GM23338 (cell line): ENCODE data around the gene SLC51A. TPM values are rescaled to one million over a fixed set of nuclear protein-coding genes. Genes with fewer than 3 reads are reported as not detected.

Experiments
- ATAC-seq: fragments of 200-7000 bp; cut with Tn5 transposase; 3 replicates; pipeline ENCODE4 v1.9.1; 2020
- DNase-seq: peaks from one replicate; pipeline ENCODE4 v3.0.0-alpha.2; 2015; ENCODE audit warnings: low spot score
- H2AFZ ChIP-seq: fragments of 200-600 bp; sonication (generic); 2 replicates; pipeline ENCODE4 v1.8.0; 2016; ENCODE audit warnings: antibody characterized with exemption, mild to moderate bottlenecking, moderate library complexity
- H3F3A ChIP-seq: fragments of 200-600 bp; sonication (generic); replicated peaks from 2 replicates; pipeline ENCODE4 v1.8.0; 2017; ENCODE audit warnings: antibody characterized with exemption, mixed run types, low read depth
- H3K27ac ChIP-seq: fragments of 200-600 bp; sonication (generic); 2 replicates; pipeline ENCODE4 v1.6.1; 2016; ENCODE audit warnings: low read depth
- H3K27me3 ChIP-seq: fragments of 200-600 bp; sonication (generic); 2 replicates; pipeline ENCODE4 v1.8.0; 2016; ENCODE audit warnings: mild to moderate bottlenecking, mixed run types, moderate library complexity; ENCODE audit not compliant: insufficient read depth
- H3K36me3 ChIP-seq: fragments of 200-600 bp; sonication (generic); 2 replicates; pipeline ENCODE4 v1.8.0; 2016; ENCODE audit warnings: mild to moderate bottlenecking; ENCODE audit not compliant: insufficient read depth
- H3K4me1 ChIP-seq: fragments of 200-600 bp; sonication (generic); 2 replicates; pipeline ENCODE4 v1.8.0; 2016; ENCODE audit warnings: mild to moderate bottlenecking, moderate library complexity; ENCODE audit not compliant: insufficient read depth
- H3K4me2 ChIP-seq: fragments of 200-600 bp; sonication (generic); 2 replicates; pipeline ENCODE4 v1.7.1; 2017; ENCODE audit warnings: mixed run types
- H3K4me3 ChIP-seq: fragments of 200-600 bp; sonication (generic); 2 replicates; pipeline ENCODE4 v1.6.1; 2016; ENCODE audit warnings: mixed run types
- H3K79me2 ChIP-seq: fragments of 200-600 bp; sonication (generic); replicated peaks from 2 replicates; pipeline ENCODE4 v1.8.0; 2017; ENCODE audit warnings: mild to moderate bottlenecking; ENCODE audit not compliant: insufficient read depth
- H3K9me2 ChIP-seq: fragments of 200-600 bp; sonication (generic); 2 replicates; pipeline ENCODE4 v1.8.0; 2017; ENCODE audit not compliant: insufficient read depth
- H4K20me1 ChIP-seq: fragments of 200-600 bp; sonication (generic); replicated peaks from 2 replicates; pipeline ENCODE4 v1.8.0; 2017; ENCODE audit warnings: mild to moderate bottlenecking; ENCODE audit not compliant: insufficient read depth
- H3K27ac Mint-ChIP-seq: 2 replicates; pipeline ENCODE4 v1.8.0; 2020; ENCODE audit warnings: inconsistent platforms, mild to moderate bottlenecking, moderate library complexity, mixed read lengths
- H3K27me3 Mint-ChIP-seq: 3 replicates; pipeline ENCODE4 v1.8.0; 2022; ENCODE audit warnings: low read depth, mild to moderate bottlenecking, moderate library complexity, mixed read lengths, inconsistent platforms; ENCODE audit not compliant: insufficient read depth, poor library complexity
- H3K36me3 Mint-ChIP-seq: 3 replicates; pipeline ENCODE4 v1.8.0; 2021; ENCODE audit warnings: low read depth, mild to moderate bottlenecking, inconsistent platforms, moderate library complexity, mixed read lengths
- H3K4me1 Mint-ChIP-seq: 3 replicates; pipeline ENCODE4 v1.8.0; 2020; ENCODE audit warnings: mild to moderate bottlenecking, inconsistent platforms, mixed read lengths
- H3K4me3 Mint-ChIP-seq: 3 replicates; pipeline ENCODE4 v1.8.0; 2021; ENCODE audit warnings: moderate library complexity, mild to moderate bottlenecking, inconsistent platforms, mixed read lengths
- H3K9me3 Mint-ChIP-seq: 3 replicates; pipeline ENCODE4 v1.8.0; 2020; ENCODE audit warnings: moderate library complexity, mild to moderate bottlenecking, inconsistent platforms, mixed read lengths
- CREB1 ChIP-seq: fragments of 250-450 bp; sonication (Bioruptor Pico); IDR thresholded peaks from 2 replicates; pipeline ENCODE4 v1.5.0; 2020; ENCODE audit warnings: low read depth, mild to moderate bottlenecking, moderate library complexity
- EZH2 ChIP-seq: fragments of 200-600 bp; sonication (generic); IDR thresholded peaks from one replicate; pipeline ENCODE4 v1.8.0; 2017; ENCODE audit warnings: antibody characterized with exemption, mild to moderate bottlenecking, low read depth; ENCODE audit not compliant: unreplicated experiment
- EZH2phosphoT487 ChIP-seq: fragments of 200-600 bp; sonication (generic); IDR thresholded peaks from one replicate; pipeline ENCODE4 v1.8.1; 2018; ENCODE audit warnings: antibody characterized with exemption; ENCODE audit not compliant: unreplicated experiment
- JUNB ChIP-seq: IDR thresholded peaks from one replicate; pipeline ENCODE4 v1.6.1; 2016; ENCODE audit warnings: antibody characterized with exemption; ENCODE audit not compliant: unreplicated experiment
- NANOG ChIP-seq: IDR thresholded peaks from 2 replicates; pipeline ENCODE4 v1.6.1; 2016; ENCODE audit warnings: antibody characterized with exemption, borderline replicate concordance
- POLR2AphosphoS5 ChIP-seq: IDR thresholded peaks from 2 replicates; pipeline ENCODE4 v1.6.1; 2016; ENCODE audit warnings: antibody characterized with exemption, low read depth
- STAT1 ChIP-seq: IDR thresholded peaks from one replicate; pipeline ENCODE4 v1.6.1; 2016; ENCODE audit warnings: antibody characterized with exemption; ENCODE audit not compliant: unreplicated experiment
- ZNF114 ChIP-seq: fragments of 250-450 bp; sonication (Bioruptor Pico); IDR thresholded peaks from 2 replicates; pipeline ENCODE4 v1.5.0; 2020; ENCODE audit warnings: mild to moderate bottlenecking, moderate library complexity
- ZNF331 ChIP-seq: fragments of 250-450 bp; sonication (Bioruptor Pico); IDR thresholded peaks from 2 replicates; pipeline ENCODE4 v1.5.0; 2020; ENCODE audit warnings: low read depth, mild to moderate bottlenecking, moderate library complexity
- polyA plus RNA-seq: library from polyadenylated mRNA; unstranded; fragments of >200 nt; fragmentation: Nextera tagmentation; extraction: Ambion mirVana; gene quantifications from 2 replicates; pipeline ENCODE4 v1.2.1, GENCODE V29; 2016
- total RNA-seq: library from RNA; depleted of rRNA; stranded (reverse); fragments of >200 nt; shearing (Covaris generic); gene quantifications from 2 replicates; pipeline ENCODE4 v1.2.3, GENCODE V29; 2014
- TF ChIP-seq, protein P1 (sequence below): IDR thresholded peaks from one replicate; pipeline ENCODE4 v1.6.1; 2018; ENCODE audit warnings: antibody characterized with exemption; ENCODE audit not compliant: unreplicated experiment
- TF ChIP-seq, protein P2 (sequence below): fragments of 250-450 bp; sonication (Bioruptor Pico); IDR thresholded peaks from 2 replicates; pipeline ENCODE4 v1.5.0; 2020; ENCODE audit warnings: mild to moderate bottlenecking, moderate library complexity
- TF ChIP-seq, protein P3 (sequence below): IDR thresholded peaks from 2 replicates; pipeline ENCODE4 v1.6.1; 2016; ENCODE audit warnings: antibody characterized with exemption
- TF ChIP-seq, protein P4 (sequence below), 2 experiments: fragments of 200-600 bp in 1 of 2; sonication (generic) in 1 of 2; conservative IDR thresholded peaks; 2 replicates each; pipeline versions ENCODE4 v1.5.1 to v1.6.1; 2016 to 2017; ENCODE audit warnings: antibody characterized with exemption in 2 of 2, low read depth in 2 of 2, mild to moderate bottlenecking in 2 of 2, moderate library complexity in 1 of 2

The SLC51A gene
- total and polyA plus RNA-seq, 2 experiments from 2014 or later = 4.0 to 6.7 TPM

DNA sequence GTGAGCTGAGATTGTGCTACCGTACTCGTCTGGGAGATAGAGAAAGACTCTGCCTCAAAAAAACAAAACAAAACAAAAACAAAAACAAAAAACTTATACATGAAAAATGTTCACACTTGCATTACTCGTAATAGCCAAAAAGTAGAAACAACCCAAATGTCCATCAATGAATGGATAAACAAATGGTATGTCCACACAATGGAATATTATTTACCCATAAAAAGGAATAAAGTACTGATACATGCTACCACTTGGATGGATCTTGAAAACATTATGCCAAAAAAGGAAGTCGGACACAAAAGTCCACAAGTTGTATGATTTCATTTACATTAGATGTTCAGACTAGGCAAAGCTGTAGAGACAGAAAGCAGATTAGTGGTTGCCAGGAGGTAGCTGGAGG, 44.5 kb downstream of the SLC51A start:
- Histone ChIP-seq H3K27me3 (no peaks in the 10 kb centered on the region), H3F3A (no peaks in the 10 kb centered on the region), H4K20me1 (no peaks in the 10 kb centered on the region), H3K79me2 (peaks cover 10% of the 10 kb centered on the region), H3K4me1 (peaks cover 16% of the 10 kb centered on the region), H3K4me2 (no peak overlapping the region), H3K36me3 (peaks cover 5% of the 10 kb centered on the region; the same call in 1 of the 2 replicates), H3K4me3 (no peak overlapping the region), H3K27ac (no peak overlapping the region), H2AFZ (no peak overlapping the region), H3K9me2 (no peaks in the 10 kb centered on the region)
- DNase-seq (no peak), ATAC-seq (no peak)
- Mint-ChIP-seq H3K4me1 (peaks cover 19% of the 10 kb centered on the region), H3K36me3 (peaks cover 16% of the 10 kb centered on the region), H3K27me3 (peaks cover 3% of the 10 kb centered on the region), H3K4me3 (no peak overlapping the region), H3K27ac (no peak overlapping the region), H3K9me3 (no peaks in the 10 kb centered on the region)
- TF ChIP-seq, protein P1, sequence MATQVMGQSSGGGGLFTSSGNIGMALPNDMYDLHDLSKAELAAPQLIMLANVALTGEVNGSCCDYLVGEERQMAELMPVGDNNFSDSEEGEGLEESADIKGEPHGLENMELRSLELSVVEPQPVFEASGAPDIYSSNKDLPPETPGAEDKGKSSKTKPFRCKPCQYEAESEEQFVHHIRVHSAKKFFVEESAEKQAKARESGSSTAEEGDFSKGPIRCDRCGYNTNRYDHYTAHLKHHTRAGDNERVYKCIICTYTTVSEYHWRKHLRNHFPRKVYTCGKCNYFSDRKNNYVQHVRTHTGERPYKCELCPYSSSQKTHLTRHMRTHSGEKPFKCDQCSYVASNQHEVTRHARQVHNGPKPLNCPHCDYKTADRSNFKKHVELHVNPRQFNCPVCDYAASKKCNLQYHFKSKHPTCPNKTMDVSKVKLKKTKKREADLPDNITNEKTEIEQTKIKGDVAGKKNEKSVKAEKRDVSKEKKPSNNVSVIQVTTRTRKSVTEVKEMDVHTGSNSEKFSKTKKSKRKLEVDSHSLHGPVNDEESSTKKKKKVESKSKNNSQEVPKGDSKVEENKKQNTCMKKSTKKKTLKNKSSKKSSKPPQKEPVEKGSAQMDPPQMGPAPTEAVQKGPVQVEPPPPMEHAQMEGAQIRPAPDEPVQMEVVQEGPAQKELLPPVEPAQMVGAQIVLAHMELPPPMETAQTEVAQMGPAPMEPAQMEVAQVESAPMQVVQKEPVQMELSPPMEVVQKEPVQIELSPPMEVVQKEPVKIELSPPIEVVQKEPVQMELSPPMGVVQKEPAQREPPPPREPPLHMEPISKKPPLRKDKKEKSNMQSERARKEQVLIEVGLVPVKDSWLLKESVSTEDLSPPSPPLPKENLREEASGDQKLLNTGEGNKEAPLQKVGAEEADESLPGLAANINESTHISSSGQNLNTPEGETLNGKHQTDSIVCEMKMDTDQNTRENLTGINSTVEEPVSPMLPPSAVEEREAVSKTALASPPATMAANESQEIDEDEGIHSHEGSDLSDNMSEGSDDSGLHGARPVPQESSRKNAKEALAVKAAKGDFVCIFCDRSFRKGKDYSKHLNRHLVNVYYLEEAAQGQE = no peak
- TF ChIP-seq JUNB = no peak
- no peak for TF ChIP-seq EZH2
- no peak for TF ChIP-seq ZNF114 (CRISPR knock-in tag)
- TF ChIP-seq, protein P2, sequence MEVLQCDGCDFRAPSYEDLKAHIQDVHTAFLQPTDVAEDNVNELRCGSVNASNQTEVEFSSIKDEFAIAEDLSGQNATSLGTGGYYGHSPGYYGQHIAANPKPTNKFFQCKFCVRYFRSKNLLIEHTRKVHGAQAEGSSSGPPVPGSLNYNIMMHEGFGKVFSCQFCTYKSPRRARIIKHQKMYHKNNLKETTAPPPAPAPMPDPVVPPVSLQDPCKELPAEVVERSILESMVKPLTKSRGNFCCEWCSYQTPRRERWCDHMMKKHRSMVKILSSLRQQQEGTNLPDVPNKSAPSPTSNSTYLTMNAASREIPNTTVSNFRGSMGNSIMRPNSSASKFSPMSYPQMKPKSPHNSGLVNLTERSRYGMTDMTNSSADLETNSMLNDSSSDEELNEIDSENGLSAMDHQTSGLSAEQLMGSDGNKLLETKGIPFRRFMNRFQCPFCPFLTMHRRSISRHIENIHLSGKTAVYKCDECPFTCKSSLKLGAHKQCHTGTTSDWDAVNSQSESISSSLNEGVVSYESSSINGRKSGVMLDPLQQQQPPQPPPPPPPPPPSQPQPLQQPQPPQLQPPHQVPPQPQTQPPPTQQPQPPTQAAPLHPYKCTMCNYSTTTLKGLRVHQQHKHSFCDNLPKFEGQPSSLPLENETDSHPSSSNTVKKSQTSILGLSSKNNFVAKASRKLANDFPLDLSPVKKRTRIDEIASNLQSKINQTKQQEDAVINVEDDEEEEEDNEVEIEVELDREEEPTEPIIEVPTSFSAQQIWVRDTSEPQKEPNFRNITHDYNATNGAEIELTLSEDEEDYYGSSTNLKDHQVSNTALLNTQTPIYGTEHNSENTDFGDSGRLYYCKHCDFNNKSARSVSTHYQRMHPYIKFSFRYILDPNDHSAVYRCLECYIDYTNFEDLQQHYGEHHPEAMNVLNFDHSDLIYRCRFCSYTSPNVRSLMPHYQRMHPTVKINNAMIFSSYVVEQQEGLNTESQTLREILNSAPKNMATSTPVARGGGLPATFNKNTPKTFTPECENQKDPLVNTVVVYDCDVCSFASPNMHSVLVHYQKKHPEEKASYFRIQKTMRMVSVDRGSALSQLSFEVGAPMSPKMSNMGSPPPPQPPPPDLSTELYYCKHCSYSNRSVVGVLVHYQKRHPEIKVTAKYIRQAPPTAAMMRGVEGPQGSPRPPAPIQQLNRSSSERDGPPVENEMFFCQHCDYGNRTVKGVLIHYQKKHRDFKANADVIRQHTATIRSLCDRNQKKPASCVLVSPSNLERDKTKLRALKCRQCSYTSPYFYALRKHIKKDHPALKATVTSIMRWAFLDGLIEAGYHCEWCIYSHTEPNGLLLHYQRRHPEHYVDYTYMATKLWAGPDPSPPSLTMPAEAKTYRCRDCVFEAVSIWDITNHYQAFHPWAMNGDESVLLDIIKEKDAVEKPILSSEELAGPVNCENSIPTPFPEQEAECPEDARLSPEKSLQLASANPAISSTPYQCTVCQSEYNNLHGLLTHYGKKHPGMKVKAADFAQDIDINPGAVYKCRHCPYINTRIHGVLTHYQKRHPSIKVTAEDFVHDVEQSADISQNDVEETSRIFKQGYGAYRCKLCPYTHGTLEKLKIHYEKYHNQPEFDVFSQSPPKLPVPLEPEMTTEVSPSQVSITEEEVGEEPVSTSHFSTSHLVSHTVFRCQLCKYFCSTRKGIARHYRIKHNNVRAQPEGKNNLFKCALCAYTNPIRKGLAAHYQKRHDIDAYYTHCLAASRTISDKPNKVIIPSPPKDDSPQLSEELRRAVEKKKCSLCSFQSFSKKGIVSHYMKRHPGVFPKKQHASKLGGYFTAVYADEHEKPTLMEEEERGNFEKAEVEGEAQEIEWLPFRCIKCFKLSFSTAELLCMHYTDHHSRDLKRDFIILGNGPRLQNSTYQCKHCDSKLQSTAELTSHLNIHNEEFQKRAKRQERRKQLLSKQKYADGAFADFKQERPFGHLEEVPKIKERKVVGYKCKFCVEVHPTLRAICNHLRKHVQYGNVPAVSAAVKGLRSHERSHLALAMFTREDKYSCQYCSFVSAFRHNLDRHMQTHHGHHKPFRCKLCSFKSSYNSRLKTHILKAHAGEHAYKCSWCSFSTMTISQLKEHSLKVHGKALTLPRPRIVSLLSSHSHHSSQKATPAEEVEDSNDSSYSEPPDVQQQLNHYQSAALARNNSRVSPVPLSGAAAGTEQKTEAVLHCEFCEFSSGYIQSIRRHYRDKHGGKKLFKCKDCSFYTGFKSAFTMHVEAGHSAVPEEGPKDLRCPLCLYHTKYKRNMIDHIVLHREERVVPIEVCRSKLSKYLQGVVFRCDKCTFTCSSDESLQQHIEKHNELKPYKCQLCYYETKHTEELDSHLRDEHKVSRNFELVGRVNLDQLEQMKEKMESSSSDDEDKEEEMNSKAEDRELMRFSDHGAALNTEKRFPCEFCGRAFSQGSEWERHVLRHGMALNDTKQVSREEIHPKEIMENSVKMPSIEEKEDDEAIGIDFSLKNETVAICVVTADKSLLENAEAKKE (CRISPR knock-in tag) = no peak
- TF ChIP-seq ZNF331 (CRISPR knock-in tag) = no peak
- TF ChIP-seq, protein P3, sequence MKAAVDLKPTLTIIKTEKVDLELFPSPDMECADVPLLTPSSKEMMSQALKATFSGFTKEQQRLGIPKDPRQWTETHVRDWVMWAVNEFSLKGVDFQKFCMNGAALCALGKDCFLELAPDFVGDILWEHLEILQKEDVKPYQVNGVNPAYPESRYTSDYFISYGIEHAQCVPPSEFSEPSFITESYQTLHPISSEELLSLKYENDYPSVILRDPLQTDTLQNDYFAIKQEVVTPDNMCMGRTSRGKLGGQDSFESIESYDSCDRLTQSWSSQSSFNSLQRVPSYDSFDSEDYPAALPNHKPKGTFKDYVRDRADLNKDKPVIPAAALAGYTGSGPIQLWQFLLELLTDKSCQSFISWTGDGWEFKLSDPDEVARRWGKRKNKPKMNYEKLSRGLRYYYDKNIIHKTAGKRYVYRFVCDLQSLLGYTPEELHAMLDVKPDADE = no peak
- no peak for TF ChIP-seq EZH2phosphoT487
- TF ChIP-seq NANOG = no peak
- TF ChIP-seq, protein P4, sequence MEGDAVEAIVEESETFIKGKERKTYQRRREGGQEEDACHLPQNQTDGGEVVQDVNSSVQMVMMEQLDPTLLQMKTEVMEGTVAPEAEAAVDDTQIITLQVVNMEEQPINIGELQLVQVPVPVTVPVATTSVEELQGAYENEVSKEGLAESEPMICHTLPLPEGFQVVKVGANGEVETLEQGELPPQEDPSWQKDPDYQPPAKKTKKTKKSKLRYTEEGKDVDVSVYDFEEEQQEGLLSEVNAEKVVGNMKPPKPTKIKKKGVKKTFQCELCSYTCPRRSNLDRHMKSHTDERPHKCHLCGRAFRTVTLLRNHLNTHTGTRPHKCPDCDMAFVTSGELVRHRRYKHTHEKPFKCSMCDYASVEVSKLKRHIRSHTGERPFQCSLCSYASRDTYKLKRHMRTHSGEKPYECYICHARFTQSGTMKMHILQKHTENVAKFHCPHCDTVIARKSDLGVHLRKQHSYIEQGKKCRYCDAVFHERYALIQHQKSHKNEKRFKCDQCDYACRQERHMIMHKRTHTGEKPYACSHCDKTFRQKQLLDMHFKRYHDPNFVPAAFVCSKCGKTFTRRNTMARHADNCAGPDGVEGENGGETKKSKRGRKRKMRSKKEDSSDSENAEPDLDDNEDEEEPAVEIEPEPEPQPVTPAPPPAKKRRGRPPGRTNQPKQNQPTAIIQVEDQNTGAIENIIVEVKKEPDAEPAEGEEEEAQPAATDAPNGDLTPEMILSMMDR (conservative IDR thresholded peaks at IDR 0.05; ENCODE audit: low read depth in 2 of 2) = no peak
- no peak for TF ChIP-seq CREB1 (CRISPR knock-in tag)
- no peak for TF ChIP-seq STAT1
- no peak for TF ChIP-seq POLR2AphosphoS5
